Osteocyte (in vitro differentiated cells): ENCODE data around the gene NLRP7. TPM values are rescaled to one million over a fixed set of nuclear protein-coding genes. Genes with fewer than 3 reads are reported as not detected.
"Not testable (repeated sequence)": the region's sequence is repeated elsewhere in the genome, so short reads cannot be mapped to it uniquely, and the experiment has no call there.

Experiments used
- DNase-seq: peaks from one replicate; pipeline ENCODE4 v3.0.0; 2021; ENCODE audit warnings: mixed read lengths; ENCODE audit not compliant: unreplicated experiment; ENCODE audit errors: extremely low spot score
- H3K27ac Mint-ChIP-seq: one replicate; pipeline ENCODE4 v1.8.0; 2021; ENCODE audit warnings: mild to moderate bottlenecking, mixed read lengths; ENCODE audit not compliant: unreplicated experiment
- H3K27me3 Mint-ChIP-seq: one replicate; pipeline ENCODE4 v1.8.0; 2021; ENCODE audit warnings: mixed read lengths; ENCODE audit not compliant: unreplicated experiment
- H3K36me3 Mint-ChIP-seq: one replicate; pipeline ENCODE4 v1.8.0; 2021; ENCODE audit warnings: mixed read lengths; ENCODE audit not compliant: unreplicated experiment
- H3K4me1 Mint-ChIP-seq: one replicate; pipeline ENCODE4 v1.8.0; 2021; ENCODE audit warnings: mixed read lengths; ENCODE audit not compliant: unreplicated experiment
- H3K4me3 Mint-ChIP-seq: one replicate; pipeline ENCODE4 v1.8.0; 2021; ENCODE audit warnings: mild to moderate bottlenecking, moderate library complexity, mixed read lengths; ENCODE audit not compliant: unreplicated experiment
- H3K9me3 Mint-ChIP-seq: one replicate; pipeline ENCODE4 v1.8.0; 2021; ENCODE audit warnings: mixed read lengths; ENCODE audit not compliant: unreplicated experiment
- CTCF ChIP-seq: fragments of 200-600 bp; sonication (generic); IDR thresholded peaks from 2 replicates; pipeline ENCODE4 v1.5.0; 2021; ENCODE audit warnings: antibody characterized with exemption, mild to moderate bottlenecking, moderate library complexity
- total RNA-seq: library from RNA; stranded (reverse); gene quantifications from 2 replicates; pipeline ENCODE4 v1.2.1, GENCODE V29; 2021

NLRP7 gene
- total RNA-seq, 1 donor from 2014 or later: not detected

GRCh38 chr19:54902061-54902460, 45.3 kb downstream of the NLRP7 start:
- Mint-ChIP-seq H3K4me1 (no peaks in the 10 kb centered on the region), H3K27ac (no peak overlapping the region), H3K4me3 (no peak overlapping the region), H3K9me3 (peaks cover 20% of the 10 kb centered on the region), H3K36me3 (no peaks in the 10 kb centered on the region), H3K27me3 (no peaks in the 10 kb centered on the region)
- DNase-seq: no peak
- TF ChIP-seq CTCF: no peak

- DNase-seq, H3K36me3 Mint-ChIP-seq, H3K27me3 Mint-ChIP-seq, H3K4me3 Mint-ChIP-seq, H3K27ac Mint-ChIP-seq, H3K4me1 Mint-ChIP-seq: not testable (repeated sequence)
- peaks cover 24% of the 10 kb centered on the region for H3K9me3 Mint-ChIP-seq
Measured at GRCh38 chr19:54901153-54901552, 46.2 kb downstream of the NLRP7 start.

- H3K27me3 Mint-ChIP-seq, H3K4me3 Mint-ChIP-seq, H3K27ac Mint-ChIP-seq, H3K36me3 Mint-ChIP-seq, DNase-seq, H3K4me1 Mint-ChIP-seq: not testable (repeated sequence)
- peaks cover 29% of the 10 kb centered on the region for H3K9me3 Mint-ChIP-seq
Measured at GRCh38 chr19:54899646-54900045, 47.7 kb downstream of the NLRP7 start.

- not testable (repeated sequence) for H3K27ac Mint-ChIP-seq, H3K4me1 Mint-ChIP-seq, DNase-seq, H3K36me3 Mint-ChIP-seq, H3K27me3 Mint-ChIP-seq, H3K4me3 Mint-ChIP-seq
- peaks cover 33% of the 10 kb centered on the region for H3K9me3 Mint-ChIP-seq
Measured at GRCh38 chr19:54898685-54899084, 48.6 kb downstream of the NLRP7 start.

- H3K4me3 Mint-ChIP-seq: no peak overlapping the region
- H3K27me3 Mint-ChIP-seq: no peaks in the 10 kb centered on the region
- no peaks in the 10 kb centered on the region for H3K36me3 Mint-ChIP-seq
- no peak for TF ChIP-seq CTCF
- no peak for DNase-seq
- no peak overlapping the region for H3K27ac Mint-ChIP-seq
- H3K4me1 Mint-ChIP-seq: no peaks in the 10 kb centered on the region
- peaks cover 30% of the 10 kb centered on the region for H3K9me3 Mint-ChIP-seq
Measured at GRCh38 chr19:54896036-54896435, 51.3 kb downstream of the NLRP7 start.

GRCh38 chr19:54894106-54894505, 53.2 kb downstream of the NLRP7 start:
- H3K9me3 Mint-ChIP-seq: peaks cover 33% of the 10 kb centered on the region
- DNase-seq, H3K36me3 Mint-ChIP-seq, H3K27me3 Mint-ChIP-seq, H3K27ac Mint-ChIP-seq, H3K4me3 Mint-ChIP-seq, H3K4me1 Mint-ChIP-seq: not testable (repeated sequence)

GRCh38 chr19:54893406-54893805, 53.9 kb downstream of the NLRP7 start:
- H3K27me3 Mint-ChIP-seq: no peaks in the 10 kb centered on the region
- no peak overlapping the region for H3K4me3 Mint-ChIP-seq
- no peak for TF ChIP-seq CTCF
- no peak for DNase-seq
- H3K36me3 Mint-ChIP-seq: no peaks in the 10 kb centered on the region
- no peaks in the 10 kb centered on the region for H3K4me1 Mint-ChIP-seq
- peaks cover 28% of the 10 kb centered on the region for H3K9me3 Mint-ChIP-seq
- no peak overlapping the region for H3K27ac Mint-ChIP-seq
